Measurements from ENCODE around the gene ZNF236. TPM values are rescaled to one million over a fixed set of nuclear protein-coding genes. Genes with fewer than 3 reads are reported as not detected.

Gene ZNF236
- total RNA-seq, 1 donor from 2014 or later, result 18.4 TPM

DNA sequence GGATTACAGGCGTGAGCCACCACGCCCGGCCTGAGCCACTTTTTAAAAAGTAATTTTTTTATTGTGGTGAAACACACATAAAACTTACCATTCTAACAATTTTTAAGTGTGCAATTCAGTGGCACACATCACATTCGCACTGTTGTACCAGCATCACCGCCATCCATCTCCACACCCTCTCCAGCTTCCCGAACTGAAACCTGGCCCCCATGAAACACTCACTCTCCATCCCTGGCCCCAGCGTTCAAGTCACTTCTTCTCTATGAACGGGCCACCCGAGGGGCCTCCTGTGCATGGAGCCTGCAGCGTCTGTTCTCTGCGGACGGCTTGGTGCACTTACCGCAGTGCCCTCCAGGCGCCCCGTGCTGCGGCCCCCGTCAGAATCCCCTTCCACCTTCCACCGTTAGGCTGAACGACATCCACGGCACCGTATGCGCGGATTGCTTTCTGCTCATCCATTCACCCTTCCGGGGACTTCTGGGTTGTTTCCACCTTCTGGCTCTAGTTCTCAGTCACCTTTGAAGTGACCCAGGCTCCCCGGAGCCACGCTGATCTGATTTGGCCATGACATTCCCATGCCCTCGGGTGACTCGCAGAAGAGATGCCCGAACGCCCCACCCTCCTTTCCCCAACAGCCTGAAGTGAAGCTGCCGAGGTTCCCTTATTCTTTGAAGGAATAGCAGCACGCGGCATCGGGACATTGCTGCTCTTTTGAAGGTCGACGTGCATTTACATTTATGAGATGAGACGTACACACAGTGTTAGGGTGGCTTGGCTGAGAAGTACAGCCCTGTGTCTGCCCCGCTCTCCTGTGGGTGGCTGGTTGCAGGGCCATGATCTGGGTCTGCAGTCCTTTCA, 175.8 kb downstream of the ZNF236 start:
- peaks cover 26% of the 10 kb centered on the region for H3K4me1 Mint-ChIP-seq
- TF ChIP-seq, protein P1, sequence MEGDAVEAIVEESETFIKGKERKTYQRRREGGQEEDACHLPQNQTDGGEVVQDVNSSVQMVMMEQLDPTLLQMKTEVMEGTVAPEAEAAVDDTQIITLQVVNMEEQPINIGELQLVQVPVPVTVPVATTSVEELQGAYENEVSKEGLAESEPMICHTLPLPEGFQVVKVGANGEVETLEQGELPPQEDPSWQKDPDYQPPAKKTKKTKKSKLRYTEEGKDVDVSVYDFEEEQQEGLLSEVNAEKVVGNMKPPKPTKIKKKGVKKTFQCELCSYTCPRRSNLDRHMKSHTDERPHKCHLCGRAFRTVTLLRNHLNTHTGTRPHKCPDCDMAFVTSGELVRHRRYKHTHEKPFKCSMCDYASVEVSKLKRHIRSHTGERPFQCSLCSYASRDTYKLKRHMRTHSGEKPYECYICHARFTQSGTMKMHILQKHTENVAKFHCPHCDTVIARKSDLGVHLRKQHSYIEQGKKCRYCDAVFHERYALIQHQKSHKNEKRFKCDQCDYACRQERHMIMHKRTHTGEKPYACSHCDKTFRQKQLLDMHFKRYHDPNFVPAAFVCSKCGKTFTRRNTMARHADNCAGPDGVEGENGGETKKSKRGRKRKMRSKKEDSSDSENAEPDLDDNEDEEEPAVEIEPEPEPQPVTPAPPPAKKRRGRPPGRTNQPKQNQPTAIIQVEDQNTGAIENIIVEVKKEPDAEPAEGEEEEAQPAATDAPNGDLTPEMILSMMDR (conservative IDR thresholded peaks at IDR 0.05), result no peak
- no peak for DNase-seq (ENCODE audit: low read depth, low spot score)
- H3K36me3 Mint-ChIP-seq (ENCODE audit: low read depth), result no peaks in the 10 kb centered on the region
- H3K27me3 Mint-ChIP-seq (ENCODE audit: low read depth), result no peaks in the 10 kb centered on the region
- H3K27ac Mint-ChIP-seq (ENCODE audit: unreplicated experiment), result no peak overlapping the region
- no peaks in the 10 kb centered on the region for H3K9me3 Mint-ChIP-seq
- H3K4me3 Mint-ChIP-seq, result peak overlapping the region; percentile 21

DNA sequence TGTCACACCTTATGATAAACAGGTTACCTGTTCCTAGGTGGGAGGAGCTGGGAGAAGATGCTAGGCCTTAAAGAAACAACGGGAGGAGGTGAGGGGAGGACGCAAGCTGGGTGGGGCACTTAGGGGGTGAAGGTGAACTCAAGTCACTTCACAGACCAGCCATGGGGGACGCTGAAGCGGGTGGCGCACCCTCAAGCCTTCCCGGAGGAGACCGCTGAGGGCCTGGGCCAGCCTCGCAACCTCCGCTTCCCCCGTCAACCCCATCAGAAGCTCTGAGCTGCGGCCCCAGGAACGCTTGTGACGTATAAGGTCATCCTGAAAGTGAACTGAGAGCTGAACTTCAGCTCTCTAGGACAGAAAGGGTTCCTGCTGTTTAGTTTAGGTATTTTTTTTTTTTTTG, 176.7 kb downstream of the ZNF236 start:
- H3K4me3 Mint-ChIP-seq, result no peak overlapping the region
- H3K9me3 Mint-ChIP-seq, result no peaks in the 10 kb centered on the region
- H3K27ac Mint-ChIP-seq (ENCODE audit: unreplicated experiment), result no peak overlapping the region
- no peak for DNase-seq (ENCODE audit: low read depth, low spot score)
- H3K36me3 Mint-ChIP-seq (ENCODE audit: low read depth), result no peaks in the 10 kb centered on the region
- peaks cover 26% of the 10 kb centered on the region for H3K4me1 Mint-ChIP-seq
- H3K27me3 Mint-ChIP-seq (ENCODE audit: low read depth), result no peaks in the 10 kb centered on the region
- TF ChIP-seq, protein P1 (conservative IDR thresholded peaks at IDR 0.05), result no peak

DNA sequence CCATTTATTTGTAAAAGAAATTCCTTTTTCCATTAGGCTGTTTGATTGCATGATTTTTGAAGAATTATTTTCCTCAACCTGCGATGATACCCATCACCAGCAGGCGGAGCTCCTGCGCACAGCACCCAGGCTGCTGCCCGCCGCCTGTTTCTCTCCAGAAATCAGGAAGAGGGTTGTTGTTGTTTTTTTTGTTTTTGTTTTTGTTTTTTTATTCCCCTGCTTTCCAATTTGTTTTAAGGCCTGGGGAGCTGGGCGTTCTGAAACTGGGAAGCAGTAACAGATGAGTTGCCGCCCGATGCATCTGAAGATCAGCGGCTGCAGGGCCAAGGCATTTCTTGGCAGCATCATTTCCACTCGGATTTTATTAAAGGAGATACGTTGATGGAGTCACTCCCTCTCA, 178.2 kb downstream of the ZNF236 start:
- H3K4me1 Mint-ChIP-seq, result peaks cover 25% of the 10 kb centered on the region
- TF ChIP-seq, protein P1 (conservative IDR thresholded peaks at IDR 0.05), result peak; percentile 99
- no peaks in the 10 kb centered on the region for H3K27me3 Mint-ChIP-seq (ENCODE audit: low read depth)
- DNase-seq (ENCODE audit: low read depth, low spot score), result peak; percentile 61
- no peak overlapping the region for H3K4me3 Mint-ChIP-seq
- no peak overlapping the region for H3K27ac Mint-ChIP-seq (ENCODE audit: unreplicated experiment)
- H3K9me3 Mint-ChIP-seq, result no peaks in the 10 kb centered on the region
- no peaks in the 10 kb centered on the region for H3K36me3 Mint-ChIP-seq (ENCODE audit: low read depth)

DNA sequence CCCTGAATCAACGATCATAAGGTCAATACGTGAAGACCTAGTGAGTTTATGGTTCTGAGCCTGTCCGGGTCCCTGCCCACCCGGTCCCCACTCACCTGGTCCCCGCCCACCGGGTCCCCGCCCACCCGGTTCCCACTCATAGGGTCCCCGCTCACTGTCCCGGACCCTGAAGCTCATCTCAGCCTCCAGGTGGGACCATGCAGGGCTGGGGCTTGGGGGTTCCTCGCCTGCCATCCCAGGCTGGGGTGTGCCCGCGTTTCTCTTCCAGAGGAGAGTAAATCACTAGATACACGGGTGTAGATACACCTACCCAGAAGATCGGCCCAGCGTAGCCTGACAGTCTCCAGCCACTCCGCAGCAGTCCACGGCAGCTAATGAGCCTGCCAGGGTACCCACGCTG, 178.7 kb downstream of the ZNF236 start:
- Mint-ChIP-seq H3K4me1 (peaks cover 20% of the 10 kb centered on the region), H3K27ac (ENCODE audit: unreplicated experiment) (no peak overlapping the region), H3K4me3 (no peak overlapping the region), H3K36me3 (ENCODE audit: low read depth) (no peaks in the 10 kb centered on the region), H3K9me3 (no peaks in the 10 kb centered on the region), H3K27me3 (ENCODE audit: low read depth) (no peaks in the 10 kb centered on the region)
- no peak for DNase-seq (ENCODE audit: low read depth, low spot score)
- TF ChIP-seq, protein P1 (conservative IDR thresholded peaks at IDR 0.05), result no peak

DNA sequence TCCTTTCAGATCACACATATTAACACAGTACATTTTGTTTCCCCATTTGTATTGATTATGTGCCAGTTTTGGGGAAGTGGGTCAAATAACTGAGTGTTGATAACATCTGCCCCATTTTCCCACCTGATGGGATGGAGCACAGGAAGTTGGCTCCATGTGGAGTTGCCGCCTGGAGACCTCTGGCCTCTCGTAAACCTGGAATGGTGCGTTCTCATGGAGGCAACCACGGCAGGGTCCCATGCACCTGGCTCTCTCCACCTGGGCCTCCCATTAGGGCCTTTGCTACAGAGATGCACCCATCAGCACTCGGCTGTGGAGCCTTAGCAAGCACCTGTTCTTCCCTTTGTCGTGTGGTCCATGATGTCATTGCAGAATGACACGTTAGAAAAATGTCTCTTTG, 179.6 kb downstream of the ZNF236 start:
- peaks cover 16% of the 10 kb centered on the region for H3K4me1 Mint-ChIP-seq
- no peaks in the 10 kb centered on the region for H3K9me3 Mint-ChIP-seq
- TF ChIP-seq, protein P1 (conservative IDR thresholded peaks at IDR 0.05), result no peak
- DNase-seq (ENCODE audit: low read depth, low spot score), result no peak
- H3K4me3 Mint-ChIP-seq, result no peak overlapping the region
- no peaks in the 10 kb centered on the region for H3K27me3 Mint-ChIP-seq (ENCODE audit: low read depth)
- H3K27ac Mint-ChIP-seq (ENCODE audit: unreplicated experiment), result no peak overlapping the region
- no peaks in the 10 kb centered on the region for H3K36me3 Mint-ChIP-seq (ENCODE audit: low read depth)
